Measurements from ENCODE around the gene C7orf25.

The C7orf25 gene

DNA sequence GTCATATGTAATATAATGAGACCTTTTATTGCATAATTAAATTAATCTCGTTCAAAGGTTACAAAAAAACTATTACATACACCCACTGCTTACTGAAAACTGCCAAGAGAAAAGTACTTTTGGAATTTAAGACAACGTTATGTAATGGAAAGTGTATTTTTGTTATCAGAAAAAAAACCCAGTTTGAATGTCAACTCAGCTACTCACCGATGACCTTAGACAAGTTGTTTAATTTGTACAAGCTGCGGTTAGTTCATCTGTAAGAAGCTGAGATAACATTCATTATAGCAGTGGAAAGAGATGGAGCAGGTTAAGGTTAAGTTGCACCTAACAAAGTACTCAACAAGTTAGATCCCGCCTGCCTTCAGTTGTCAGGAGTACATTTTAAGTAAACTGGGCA, 19.0 kb upstream of the C7orf25 start:
- Histone ChIP-seq H3K9ac (ENCODE audit: low read length in 5 of 5) (peak overlapping the region in 4 of 5 donors; percentile 93 to 97 (median 94)), H3K27ac (ENCODE audit: low read depth, low read length) (peak overlapping the region; percentile 97), H3K9me3 (ENCODE audit: control insufficient read depth in 5 of 5, low read length in 5 of 5) (no peaks in the 10 kb centered on the region), H3K27me3 (ENCODE audit: control insufficient read depth in 5 of 5, insufficient read depth in 4 of 5, low read length in 5 of 5) (no peaks in the 10 kb centered on the region), H3K36me3 (ENCODE audit: control insufficient read depth in 5 of 5, insufficient read depth in 5 of 5, low read length in 5 of 5) (peaks cover 17 to 23% (median 20%) of the 10 kb centered on the region in 5 donors), H3K4me3 (ENCODE audit: low read depth in 1 of 5, low read length in 5 of 5) (peak overlapping the region; percentile 90 to 98 (median 97)), H3K4me1 (ENCODE audit: control insufficient read depth in 5 of 5, insufficient read depth in 5 of 5, low read length in 5 of 5) (peaks cover 5 to 48% (median 41%) of the 10 kb centered on the region in 5 donors)

DNA sequence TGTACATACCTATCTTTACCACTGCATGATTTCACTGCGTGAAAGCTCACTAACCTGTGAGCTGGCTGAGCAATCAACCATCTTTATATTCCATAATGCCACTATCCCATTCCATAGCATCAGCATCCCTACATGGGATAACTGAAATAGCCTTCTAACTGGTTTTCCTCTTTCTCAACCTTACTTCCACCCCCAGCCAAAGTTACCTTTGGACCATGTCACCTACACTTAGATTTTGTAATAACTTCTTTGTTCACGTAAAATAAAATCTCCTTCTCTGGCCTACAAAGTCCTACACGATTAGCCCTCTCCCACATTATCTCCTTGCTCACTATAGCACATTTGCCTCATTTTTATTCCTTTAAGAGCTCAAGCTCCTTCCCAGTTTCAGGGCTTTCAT, 17.6 kb upstream of the C7orf25 start:
- Histone ChIP-seq H3K9me3 (ENCODE audit: control insufficient read depth in 5 of 5, low read length in 5 of 5) (no peaks in the 10 kb centered on the region), H3K36me3 (ENCODE audit: control insufficient read depth in 5 of 5, insufficient read depth in 5 of 5, low read length in 5 of 5) (peaks cover 21 to 26% (median 23%) of the 10 kb centered on the region in 5 donors), H3K4me3 (ENCODE audit: low read depth in 1 of 5, low read length in 5 of 5) (no peak overlapping the region), H3K27me3 (ENCODE audit: control insufficient read depth in 5 of 5, insufficient read depth in 4 of 5, low read length in 5 of 5) (no peaks in the 10 kb centered on the region), H3K4me1 (ENCODE audit: control insufficient read depth in 5 of 5, insufficient read depth in 5 of 5, low read length in 5 of 5) (peaks cover 5 to 49% (median 45%) of the 10 kb centered on the region in 5 donors), H3K9ac (ENCODE audit: low read length in 5 of 5) (peak overlapping the region in 1 of 5 donors; percentile 63), H3K27ac (ENCODE audit: low read depth, low read length) (peak overlapping the region; percentile 13)

- Histone ChIP-seq H3K27me3 (ENCODE audit: control insufficient read depth in 5 of 5, insufficient read depth in 4 of 5, low read length in 5 of 5) (no peaks in the 10 kb centered on the region), H3K9ac (ENCODE audit: low read length in 5 of 5) (no peak overlapping the region), H3K27ac (ENCODE audit: low read depth, low read length) (no peak overlapping the region), H3K36me3 (ENCODE audit: control insufficient read depth in 5 of 5, insufficient read depth in 5 of 5, low read length in 5 of 5) (peaks cover 23 to 28% (median 26%) of the 10 kb centered on the region in 5 donors), H3K9me3 (ENCODE audit: control insufficient read depth in 5 of 5, low read length in 5 of 5) (no peaks in the 10 kb centered on the region), H3K4me3 (ENCODE audit: low read depth in 1 of 5, low read length in 5 of 5) (no peak overlapping the region), H3K4me1 (ENCODE audit: control insufficient read depth in 5 of 5, insufficient read depth in 5 of 5, low read length in 5 of 5) (peaks cover 5 to 46% (median 39%) of the 10 kb centered on the region in 5 donors)
Observed at GRCh38 chr7:42928754-42929153, 16.9 kb upstream of the C7orf25 start.

- Histone ChIP-seq H3K4me1 (ENCODE audit: control insufficient read depth in 5 of 5, insufficient read depth in 5 of 5, low read length in 5 of 5) (peaks cover 0 to 31% (median 27%) of the 10 kb centered on the region in 5 donors), H3K36me3 (ENCODE audit: control insufficient read depth in 5 of 5, insufficient read depth in 5 of 5, low read length in 5 of 5) (peaks cover 40 to 51% (median 43%) of the 10 kb centered on the region in 5 donors), H3K27ac (ENCODE audit: low read depth, low read length) (no peak overlapping the region), H3K27me3 (ENCODE audit: control insufficient read depth in 5 of 5, insufficient read depth in 4 of 5, low read length in 5 of 5) (no peaks in the 10 kb centered on the region), H3K4me3 (ENCODE audit: low read depth in 1 of 5, low read length in 5 of 5) (no peak overlapping the region), H3K9ac (ENCODE audit: low read length in 5 of 5) (no peak overlapping the region), H3K9me3 (ENCODE audit: control insufficient read depth in 5 of 5, low read length in 5 of 5) (no peaks in the 10 kb centered on the region)
Observed at GRCh38 chr7:42926204-42926603, 14.3 kb upstream of the C7orf25 start.

DNA sequence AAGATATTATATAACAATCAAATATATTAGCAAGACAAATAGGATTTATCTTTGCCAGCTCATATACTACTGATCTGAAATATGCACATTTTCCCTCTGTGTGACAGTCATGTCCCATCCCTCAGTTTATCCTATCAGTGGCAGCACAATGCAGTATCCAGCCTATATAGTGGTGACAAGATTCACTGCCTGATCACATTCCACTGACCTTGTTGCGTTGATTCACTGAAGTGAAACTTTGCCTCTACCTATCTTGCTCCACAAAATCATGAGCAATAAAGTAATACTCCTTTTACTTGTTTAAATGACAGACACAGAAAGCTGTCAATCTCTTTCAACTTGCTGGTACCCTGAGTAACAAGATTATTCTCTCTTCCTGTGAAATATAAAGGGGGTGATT, 13.8 kb upstream of the C7orf25 start:
- H3K4me1 ChIP-seq (ENCODE audit: control insufficient read depth in 5 of 5, insufficient read depth in 5 of 5, low read length in 5 of 5): peaks cover 0 to 26% (median 21%) of the 10 kb centered on the region in 5 donors
- H3K4me3 ChIP-seq (ENCODE audit: low read depth in 1 of 5, low read length in 5 of 5): no peak overlapping the region
- peaks cover 45 to 56% (median 49%) of the 10 kb centered on the region in 5 donors for H3K36me3 ChIP-seq (ENCODE audit: control insufficient read depth in 5 of 5, insufficient read depth in 5 of 5, low read length in 5 of 5)
- no peaks in the 10 kb centered on the region for H3K9me3 ChIP-seq (ENCODE audit: control insufficient read depth in 5 of 5, low read length in 5 of 5)
- no peaks in the 10 kb centered on the region for H3K27me3 ChIP-seq (ENCODE audit: control insufficient read depth in 5 of 5, insufficient read depth in 4 of 5, low read length in 5 of 5)
- H3K9ac ChIP-seq (ENCODE audit: low read length in 5 of 5): peak overlapping the region in 1 of 5 donors; percentile 32
- H3K27ac ChIP-seq (ENCODE audit: low read depth, low read length): no peak overlapping the region

DNA sequence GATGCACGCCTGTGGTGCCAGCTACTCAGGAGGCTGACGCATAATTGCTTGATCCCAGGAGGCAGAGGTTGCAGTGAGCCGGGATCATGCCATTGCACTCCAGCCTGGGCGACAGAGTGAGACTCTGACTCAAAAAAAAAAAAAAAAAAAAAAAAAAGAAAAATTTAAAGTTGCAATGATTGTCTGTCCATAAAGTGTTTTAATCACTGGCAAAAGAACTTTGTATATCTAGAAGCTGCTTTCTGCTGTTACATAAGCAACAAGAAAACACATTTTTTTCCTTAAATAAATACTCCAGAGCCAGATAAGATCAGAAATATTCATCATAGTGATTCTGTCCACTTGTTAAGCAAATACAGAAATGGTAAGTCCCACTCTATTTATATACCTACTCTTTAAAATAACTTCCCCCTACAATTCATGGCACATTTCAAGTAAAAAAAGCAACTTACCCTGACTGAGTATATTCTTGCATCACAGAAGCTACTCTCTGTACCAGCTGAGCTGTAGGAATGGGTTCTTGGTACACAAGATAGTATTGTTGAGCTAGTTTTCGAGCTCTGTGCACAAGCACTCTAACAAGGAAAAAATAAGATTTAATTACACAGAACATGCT, 12.5 kb upstream of the C7orf25 start:
- Histone ChIP-seq H3K9me3 (ENCODE audit: control insufficient read depth in 5 of 5, low read length in 5 of 5) (no peaks in the 10 kb centered on the region), H3K9ac (ENCODE audit: low read length in 5 of 5) (no peak overlapping the region), H3K4me3 (ENCODE audit: low read depth in 1 of 5, low read length in 5 of 5) (no peak overlapping the region), H3K27me3 (ENCODE audit: control insufficient read depth in 5 of 5, insufficient read depth in 4 of 5, low read length in 5 of 5) (no peaks in the 10 kb centered on the region), H3K36me3 (ENCODE audit: control insufficient read depth in 5 of 5, insufficient read depth in 5 of 5, low read length in 5 of 5) (peaks cover 55 to 67% (median 60%) of the 10 kb centered on the region in 5 donors), H3K4me1 (ENCODE audit: control insufficient read depth in 5 of 5, insufficient read depth in 5 of 5, low read length in 5 of 5) (peaks cover 0 to 13% (median 9%) of the 10 kb centered on the region in 5 donors), H3K27ac (ENCODE audit: low read depth, low read length) (no peak overlapping the region)

- Histone ChIP-seq H3K9ac (ENCODE audit: low read length in 5 of 5) (no peak overlapping the region), H3K27me3 (ENCODE audit: control insufficient read depth in 5 of 5, insufficient read depth in 4 of 5, low read length in 5 of 5) (no peaks in the 10 kb centered on the region), H3K27ac (ENCODE audit: low read depth, low read length) (no peak overlapping the region), H3K9me3 (ENCODE audit: control insufficient read depth in 5 of 5, low read length in 5 of 5) (no peaks in the 10 kb centered on the region), H3K4me1 (ENCODE audit: control insufficient read depth in 5 of 5, insufficient read depth in 5 of 5, low read length in 5 of 5) (peaks cover 0 to 4% (median 0%) of the 10 kb centered on the region in 5 donors), H3K4me3 (ENCODE audit: low read depth in 1 of 5, low read length in 5 of 5) (no peak overlapping the region), H3K36me3 (ENCODE audit: control insufficient read depth in 5 of 5, insufficient read depth in 5 of 5, low read length in 5 of 5) (peaks cover 63 to 82% (median 68%) of the 10 kb centered on the region in 5 donors)
Observed at GRCh38 chr7:42922017-42922753, 10.3 kb upstream of the C7orf25 start.

DNA sequence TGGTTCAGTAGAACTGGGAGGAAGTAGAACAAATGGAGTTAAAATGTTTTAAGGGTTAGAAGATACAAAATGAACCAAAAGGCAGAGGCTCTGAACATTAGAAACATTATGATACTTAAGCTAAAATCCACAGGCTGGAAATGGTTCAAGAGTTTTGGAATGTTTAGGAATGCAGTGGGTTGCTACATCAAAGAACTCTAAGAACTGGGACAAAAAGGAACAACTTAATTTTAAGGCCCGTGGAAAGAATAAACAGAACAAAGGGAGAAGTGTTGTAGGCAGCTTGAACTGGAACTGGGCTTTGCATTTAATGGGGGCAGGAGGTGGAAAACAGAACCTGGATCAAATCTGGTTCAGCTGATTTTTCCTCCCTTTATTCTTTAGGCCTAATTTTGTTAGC, 3.5 kb upstream of the C7orf25 start:
- H3K4me3 ChIP-seq (ENCODE audit: low read depth in 1 of 5, low read length in 5 of 5): no peak overlapping the region
- H3K9ac ChIP-seq (ENCODE audit: low read length in 5 of 5): peak overlapping the region in 1 of 5 donors; percentile 52
- H3K36me3 ChIP-seq (ENCODE audit: control insufficient read depth in 5 of 5, insufficient read depth in 5 of 5, low read length in 5 of 5): peaks cover 26 to 40% (median 31%) of the 10 kb centered on the region in 5 donors
- H3K27ac ChIP-seq (ENCODE audit: low read depth, low read length): peak overlapping the region; percentile 59
- H3K9me3 ChIP-seq (ENCODE audit: control insufficient read depth in 5 of 5, low read length in 5 of 5): no peaks in the 10 kb centered on the region
- no peaks in the 10 kb centered on the region for H3K27me3 ChIP-seq (ENCODE audit: control insufficient read depth in 5 of 5, insufficient read depth in 4 of 5, low read length in 5 of 5)
- H3K4me1 ChIP-seq (ENCODE audit: control insufficient read depth in 5 of 5, insufficient read depth in 5 of 5, low read length in 5 of 5): peaks cover 2 to 31% (median 20%) of the 10 kb centered on the region in 5 donors

GRCh38 chr7:42914421-42915045, 2.7 kb upstream of the C7orf25 start:
- Histone ChIP-seq H3K4me1 (ENCODE audit: control insufficient read depth in 5 of 5, insufficient read depth in 5 of 5, low read length in 5 of 5) (peaks cover 2 to 32% (median 20%) of the 10 kb centered on the region in 5 donors), H3K4me3 (ENCODE audit: low read depth in 1 of 5, low read length in 5 of 5) (no peak overlapping the region), H3K27ac (ENCODE audit: low read depth, low read length) (peak overlapping the region; percentile 59), H3K27me3 (ENCODE audit: control insufficient read depth in 5 of 5, insufficient read depth in 4 of 5, low read length in 5 of 5) (no peaks in the 10 kb centered on the region), H3K9ac (ENCODE audit: low read length in 5 of 5) (peak overlapping the region in 2 of 5 donors; percentile 13 to 64), H3K36me3 (ENCODE audit: control insufficient read depth in 5 of 5, insufficient read depth in 5 of 5, low read length in 5 of 5) (peaks cover 18 to 33% (median 23%) of the 10 kb centered on the region in 5 donors), H3K9me3 (ENCODE audit: control insufficient read depth in 5 of 5, low read length in 5 of 5) (no peaks in the 10 kb centered on the region)

GRCh38 chr7:42914009-42914408, 2.1 kb upstream of the C7orf25 start:
- no peaks in the 10 kb centered on the region for H3K27me3 ChIP-seq (ENCODE audit: control insufficient read depth in 5 of 5, insufficient read depth in 4 of 5, low read length in 5 of 5)
- peaks cover 13 to 27% (median 18%) of the 10 kb centered on the region in 5 donors for H3K36me3 ChIP-seq (ENCODE audit: control insufficient read depth in 5 of 5, insufficient read depth in 5 of 5, low read length in 5 of 5)
- H3K27ac ChIP-seq (ENCODE audit: low read depth, low read length): no peak overlapping the region
- H3K4me1 ChIP-seq (ENCODE audit: control insufficient read depth in 5 of 5, insufficient read depth in 5 of 5, low read length in 5 of 5): peaks cover 2 to 32% (median 20%) of the 10 kb centered on the region in 5 donors
- peak overlapping the region in 1 of 5 donors; percentile 64 for H3K9ac ChIP-seq (ENCODE audit: low read length in 5 of 5)
- no peaks in the 10 kb centered on the region for H3K9me3 ChIP-seq (ENCODE audit: control insufficient read depth in 5 of 5, low read length in 5 of 5)
- H3K4me3 ChIP-seq (ENCODE audit: low read depth in 1 of 5, low read length in 5 of 5): no peak overlapping the region

All from subcutaneous abdominal adipose tissue (tissue), 5 donors.